Pancreas (tissue), 10 donors: ENCODE results near the gene TUBGCP2. TPM values are rescaled to one million over a fixed set of nuclear protein-coding genes. Genes with fewer than 3 reads are reported as not detected.

Source experiments
- ATAC-seq, 4 donors: fragments of 200-7000 bp; cut with Tn5 transposase; one replicate each; pipeline versions ENCODE4 v1.8.0 to v1.9.1; 2020; ENCODE audit warnings: mild to moderate bottlenecking in 4 of 4, moderate library complexity in 4 of 4
- DNase-seq, 6 donors: peaks; one replicate each; pipeline ENCODE4 v3.0.0-alpha.2; 2020
- FAIRE-seq: peaks from 2 replicates; lab custom pipeline; 2012; peaks lifted over from hg19 to GRCh38; lab: Jason Lieb, UNC
- H3K27ac ChIP-seq, 4 donors: fragments of 200-600 bp; sonication (generic); 1 replicate in 3 of 4; 2 replicates in 1 of 4; pipeline versions ENCODE4 v1.5.0 to v1.8.0; 2020
- H3K27me3 ChIP-seq, 4 donors: fragments of 200-600 bp; one replicate each; pipeline ENCODE4 v1.8.0; 2021
- H3K36me3 ChIP-seq, 3 donors: fragments of 200-600 bp; sonication (generic) in 1 of 3; one replicate each; pipeline versions ENCODE4 v1.5.0 to v1.8.0; 2020 to 2021
- H3K4me1 ChIP-seq, 3 donors: fragments of 200-600 bp; one replicate each; pipeline ENCODE4 v1.8.0; 2021
- H3K4me3 ChIP-seq, 4 donors: fragments of 200-600 bp; sonication (generic) in 2 of 4; one replicate each; pipeline versions ENCODE4 v1.5.0 to v1.8.0; 2020 to 2021
- H3K9me3 ChIP-seq, 4 donors: fragments of 200-600 bp; one replicate each; pipeline ENCODE4 v1.8.0; 2021
- CTCF ChIP-seq, 4 donors: fragments of 200-600 bp; sonication (generic) in 3 of 4; IDR thresholded peaks; one replicate each; pipeline versions ENCODE4 v1.5.0 to v1.8.0; 2021; ENCODE audit warnings: antibody characterized with exemption in 4 of 4
- WGBS, 2 donors: extraction: QIAGEN DNeasy Blood & Tissue Kit; methylation state at CpG; one replicate each; pipeline ENCODE4 v1.1.7; 2013; 5-methylcytosine and 5-hydroxymethylcytosine counted together
- intact Hi-C, 3 donors: fragments of 100-400 bp; cut with DNase I; formaldehyde crosslinking; loops; one replicate each; pipeline versions ENCODE4 v1.11.1 to v1.14.2; 2022
- polyA plus RNA-seq, 2 donors: library from polyadenylated mRNA; stranded (reverse); fragments of 200-250 nt; gene quantifications; one replicate each; pipeline ENCODE4 v1.2.3, GENCODE V29; 2013
- total RNA-seq, 6 donors: library from RNA; stranded (reverse); fragmentation: NEBNext Ultra II Directional in 4 of 6; extraction: Animal tissue kit (Norgen Biotek cat#: 25700) in 4 of 6; gene quantifications; one replicate each; pipeline versions ENCODE4 v1.2.1 to v1.2.4, GENCODE V29; 2021 to 2023
- donor health status: healthy with polysubstance abuse.
- donor health status: DM: no; HTN: no; CAD: no; lungs with moderate emphysema.
- donor health status: DM: no; HTN: no; CAD: no.
- donor health status: control.
- donor health status: control.
- donor health status: Bipolar disorder and iron deficiency.
- donor health status: DM: yes; HTN: yes; CAD: no.
- donor health status: DM: no; HTN: no; CAD: no.
- donor health status: DM: no; HTN: no; CAD: no.
- donor health status: DM: yes; HTN: yes; CAD: no.

TUBGCP2 gene
- total and polyA plus RNA-seq, 8 donors: 23.5 to 161 (median 29.3) TPM

DNA sequence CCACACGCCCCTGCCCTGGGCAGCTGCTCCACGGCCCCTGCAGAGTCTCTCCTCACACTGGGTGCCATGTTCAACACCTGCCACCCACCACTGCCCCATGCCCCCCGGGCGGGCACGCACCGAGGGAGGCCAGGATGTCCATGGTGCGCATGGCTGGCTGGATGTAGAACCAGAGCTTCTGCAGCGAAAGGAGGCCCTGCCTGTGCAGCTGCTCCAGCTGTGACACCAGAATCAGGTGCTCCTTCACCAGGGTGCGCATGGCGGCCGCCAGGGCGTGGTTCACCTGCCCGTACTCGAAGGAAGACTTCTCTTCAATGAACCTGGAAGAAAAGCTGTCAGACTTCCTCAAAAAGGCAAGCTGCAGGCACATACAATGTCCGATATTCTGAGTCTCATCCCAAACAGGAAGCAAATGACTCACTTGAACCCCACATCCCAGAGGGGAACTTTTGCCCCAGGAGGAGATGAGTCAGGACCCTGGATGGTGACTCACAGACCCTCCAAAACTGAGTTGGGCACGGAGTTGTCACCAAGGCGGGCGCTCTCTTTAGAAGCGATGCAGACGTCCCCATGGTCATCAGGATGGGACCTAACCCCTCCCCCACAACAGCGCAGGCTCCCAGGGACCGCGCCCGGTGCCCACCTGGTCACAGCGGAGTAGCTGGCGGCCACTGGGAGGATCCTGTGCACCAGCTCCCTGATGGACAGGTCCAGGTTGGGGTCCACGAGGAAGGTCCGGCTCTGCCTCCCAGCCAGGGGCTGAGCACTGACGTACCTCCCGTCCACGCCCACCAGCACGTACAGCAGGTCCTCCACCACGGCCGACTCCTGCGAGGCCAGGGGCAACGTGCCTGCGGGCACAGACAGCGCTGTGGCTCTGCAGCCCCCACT lies 15.5 kb downstream of the TUBGCP2 start:
- Histone ChIP-seq H3K4me1 (no peaks in the 10 kb centered on the region), H3K9me3 (no peaks in the 10 kb centered on the region), H3K27ac (peak overlapping the region in 1 of 4 donors; percentile 11), H3K27me3 (no peaks in the 10 kb centered on the region), H3K4me3 (no peak overlapping the region), H3K36me3 (peaks cover 3 to 82% (median 44%) of the 10 kb centered on the region in 3 donors)
- intact Hi-C loops: no loop called here
- FAIRE-seq: no peak
- peak in 2 of 4 donors; percentile 39 to 44 for ATAC-seq
- no peak for TF ChIP-seq CTCF (IDR thresholded peaks at IDR 0.05)
- 93 to 95% methylated on average over 38 of the region's 38 CpGs for WGBS, 2 donors
- peak in 1 of 6 donors; percentile 77 for DNase-seq

- FAIRE-seq: no peak
- no peak overlapping the region for H3K4me3 ChIP-seq
- no peaks in the 10 kb centered on the region for H3K27me3 ChIP-seq
- no peak overlapping the region for H3K27ac ChIP-seq
- peaks cover 3 to 77% (median 35%) of the 10 kb centered on the region in 3 donors for H3K36me3 ChIP-seq
- intact Hi-C loops: no loop called here
- ATAC-seq: no peak
- TF ChIP-seq CTCF (IDR thresholded peaks at IDR 0.05): no peak
- no peaks in the 10 kb centered on the region for H3K9me3 ChIP-seq
- no peak for DNase-seq
- H3K4me1 ChIP-seq: no peaks in the 10 kb centered on the region
- 96 to 97% methylated on average over 24 of the region's 24 CpGs for WGBS, 2 donors
Measured at GRCh38 chr10:133289761-133290160, 18.9 kb downstream of the TUBGCP2 start.

DNA sequence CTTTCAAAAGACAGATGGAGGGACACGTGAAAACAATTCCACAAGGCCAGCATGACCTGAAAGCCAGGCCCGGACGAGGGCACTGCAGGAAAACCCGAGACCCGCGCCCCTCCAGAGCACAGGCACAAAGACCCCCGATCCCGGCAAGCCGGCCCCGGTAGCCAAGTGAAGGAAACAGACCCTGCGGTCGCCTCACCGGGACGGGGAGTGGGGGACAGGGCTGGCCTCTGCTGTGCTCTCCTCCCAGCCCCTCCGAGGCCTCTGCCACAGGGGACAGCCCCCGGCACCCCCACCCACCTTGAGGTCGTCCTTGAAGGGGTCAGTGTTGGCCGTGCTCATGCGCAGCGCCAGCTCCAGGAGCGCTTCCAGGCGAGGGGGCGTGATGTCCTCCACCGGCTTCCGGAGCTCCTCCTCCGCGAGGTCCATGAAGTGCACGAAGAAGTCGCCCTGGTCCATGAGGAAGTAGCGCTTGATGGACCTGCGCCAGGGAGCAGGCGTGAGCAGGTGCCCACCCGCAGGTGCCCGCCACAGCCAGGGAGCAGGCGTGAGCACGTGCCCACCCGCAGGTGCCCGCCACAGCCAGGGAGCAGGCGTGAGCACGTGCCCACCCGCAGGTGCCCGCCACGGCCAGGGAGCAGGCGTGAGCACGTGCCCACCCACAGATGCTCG lies 20.7 kb downstream of the TUBGCP2 start:
- no peak for DNase-seq
- Histone ChIP-seq H3K27ac (no peak overlapping the region), H3K36me3 (peaks cover 9 to 76% (median 45%) of the 10 kb centered on the region in 3 donors), H3K27me3 (no peaks in the 10 kb centered on the region), H3K4me1 (no peaks in the 10 kb centered on the region), H3K4me3 (no peak overlapping the region), H3K9me3 (no peaks in the 10 kb centered on the region)
- ATAC-seq: peak in 1 of 4 donors; percentile 7
- 95% methylated on average over 42 to 46 of the region's 46 CpGs for WGBS, 2 donors
- intact Hi-C loops: no loop called here
- no peak for FAIRE-seq
- TF ChIP-seq CTCF (IDR thresholded peaks at IDR 0.05): no peak

GRCh38 chr10:133286366-133286765 lies 22.3 kb downstream of the TUBGCP2 start:
- no peak for TF ChIP-seq CTCF (IDR thresholded peaks at IDR 0.05)
- H3K4me3 ChIP-seq: no peak overlapping the region
- peaks cover 9 to 86% (median 52%) of the 10 kb centered on the region in 3 donors for H3K36me3 ChIP-seq
- H3K9me3 ChIP-seq: no peaks in the 10 kb centered on the region
- H3K27ac ChIP-seq: no peak overlapping the region
- ATAC-seq: no peak
- H3K27me3 ChIP-seq: no peaks in the 10 kb centered on the region
- WGBS, 2 donors: 70 to 74% methylated on average over 18 of the region's 18 CpGs
- no peaks in the 10 kb centered on the region for H3K4me1 ChIP-seq
- intact Hi-C loops: no loop called here
- FAIRE-seq: no peak
- DNase-seq: no peak
